SIG-M5 treated with dmso at 0.1 percent for 504 hours (cell line): ENCODE measurements around the gene SLCO1B3.
A peak's percentile ranks its signal among the peaks of the same experiment; 100 is the strongest.

Experiments
- DNase-seq: peaks from one replicate; lab custom pipeline; 2025; ENCODE audit not compliant: unreplicated experiment; lab: John Stamatoyannopoulos, UW

The SLCO1B3 gene

GRCh38 chr12:20868277-20868676 is 57.8 kb downstream of the SLCO1B3 start:
- DNase-seq: no peak

GRCh38 chr12:20883288-20883687 is 72.8 kb downstream of the SLCO1B3 start:
- no peak for DNase-seq

DNA sequence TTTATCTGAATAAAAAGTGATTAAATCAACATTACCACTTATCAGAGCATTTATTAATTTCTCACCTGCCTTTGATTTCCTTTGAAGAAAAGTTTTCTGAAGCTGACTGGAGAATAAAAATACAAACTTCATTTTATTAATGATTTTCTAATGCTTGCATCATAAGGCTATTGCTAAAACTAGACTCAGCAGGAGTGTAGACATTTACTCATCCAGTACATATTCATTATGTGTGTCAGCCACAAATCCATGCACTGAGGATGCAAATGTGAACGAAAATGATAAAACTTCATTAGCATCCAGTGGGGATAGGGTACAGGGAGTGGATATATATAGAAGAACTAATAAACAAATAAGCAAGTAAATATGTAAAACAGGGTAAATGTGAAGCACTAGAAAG is 74.6 kb downstream of the SLCO1B3 start:
- DNase-seq: no peak

GRCh38 chr12:20885552-20885951 is 75.0 kb downstream of the SLCO1B3 start:
- DNase-seq: no peak

DNA sequence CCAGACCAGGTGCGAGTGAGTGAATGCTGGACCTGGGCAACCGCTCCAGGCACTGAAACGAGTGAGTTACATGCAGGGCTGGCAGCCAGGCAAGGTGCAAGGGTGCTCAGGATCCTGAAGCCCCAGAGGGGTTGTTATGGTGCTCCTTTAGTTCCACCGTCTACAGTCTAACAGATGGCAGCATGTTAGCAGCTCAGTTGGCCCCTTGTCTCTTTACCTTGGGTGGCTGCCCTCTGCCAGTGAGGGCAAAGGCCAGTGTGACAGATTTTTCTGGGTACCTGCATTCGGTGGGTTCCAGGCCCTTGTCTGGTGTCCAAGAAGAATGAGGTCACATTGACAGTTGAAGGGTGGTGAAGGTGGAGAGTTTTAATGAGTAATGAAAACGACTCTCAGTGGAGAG is 106.8 kb downstream of the SLCO1B3 start:
- no peak for DNase-seq

DNA sequence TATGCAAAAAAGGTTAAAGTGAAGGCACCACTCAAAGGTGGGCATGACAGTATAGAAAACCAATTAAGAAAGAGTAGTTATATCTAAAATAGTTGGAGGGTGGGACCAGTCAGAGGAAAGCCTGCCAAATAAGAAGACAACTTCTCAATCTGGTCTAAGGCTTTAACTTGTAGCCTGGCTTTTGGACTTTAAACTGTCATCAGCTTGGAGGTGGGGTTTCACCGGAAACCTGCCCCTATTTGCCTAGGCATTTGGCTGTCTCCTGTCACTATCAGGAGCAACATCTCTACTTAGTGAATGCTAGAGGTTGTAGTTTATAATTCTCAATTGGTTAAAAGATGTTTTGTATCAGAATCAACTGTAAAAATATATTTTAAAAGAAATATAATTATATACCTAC is 107.3 kb downstream of the SLCO1B3 start:
- no peak for DNase-seq

DNA sequence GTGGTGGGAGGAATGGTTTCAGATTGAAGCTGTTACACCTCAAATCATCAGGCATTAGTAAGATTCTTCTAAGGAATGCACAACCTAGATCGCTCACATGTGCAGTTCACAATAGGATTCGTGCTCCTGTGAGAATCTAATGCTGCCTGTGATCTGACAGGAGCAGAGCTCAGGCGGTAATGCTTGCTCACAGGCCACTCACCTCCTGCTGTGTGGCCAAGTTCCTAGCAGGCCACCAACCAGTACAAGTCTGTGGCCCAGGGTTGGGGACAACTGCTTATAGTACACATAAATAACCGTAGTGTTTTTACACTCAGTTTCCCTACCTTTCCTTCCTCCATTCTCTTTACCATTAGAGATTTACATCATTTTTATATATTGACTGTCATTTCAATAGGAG is 121.4 kb downstream of the SLCO1B3 start:
- DNase-seq: no peak

- peak; percentile 21 for DNase-seq
Observed at GRCh38 chr12:20946732-20947131, 136.2 kb downstream of the SLCO1B3 start.

- DNase-seq: peak; percentile 43
Observed at GRCh38 chr12:20950248-20950647, 139.7 kb downstream of the SLCO1B3 start.

DNA sequence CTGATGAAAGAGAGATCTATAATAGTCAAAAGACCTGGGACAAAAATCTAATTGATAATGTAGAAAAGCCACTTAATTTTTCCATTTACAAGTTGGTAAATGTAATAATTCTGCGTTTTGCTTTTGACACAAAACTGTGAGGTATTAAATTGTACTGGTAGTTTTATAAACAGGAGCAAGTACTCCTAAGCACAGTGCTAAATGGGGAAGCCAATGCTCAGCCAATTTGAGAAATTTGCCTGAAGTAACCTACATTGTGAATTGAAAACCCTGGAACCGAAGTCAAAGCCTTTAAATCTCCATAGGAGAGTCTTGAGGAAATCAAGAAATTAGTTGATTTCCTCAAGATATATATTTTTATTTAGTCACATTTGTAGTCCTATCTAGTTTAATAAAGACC is 152.8 kb downstream of the SLCO1B3 start:
- no peak for DNase-seq

DNA sequence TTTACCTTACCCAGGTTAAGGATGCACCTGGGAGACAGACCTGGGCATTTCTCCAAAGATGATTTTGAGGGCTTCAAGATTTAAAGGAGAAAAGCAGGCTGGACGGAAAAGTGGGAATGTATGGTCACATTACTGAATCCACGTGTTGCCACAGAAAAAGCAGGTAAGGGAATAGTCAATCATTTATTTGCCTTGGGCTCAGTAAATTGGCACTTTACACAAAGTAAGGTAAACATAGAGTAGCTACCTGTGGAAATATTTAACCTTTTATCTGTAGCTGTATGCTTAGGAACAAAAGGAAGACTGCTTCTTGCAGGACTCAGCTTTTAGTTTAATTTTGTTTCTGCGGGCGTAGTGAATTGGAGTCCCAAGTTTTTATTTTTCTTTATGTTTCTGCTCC is 153.3 kb downstream of the SLCO1B3 start:
- no peak for DNase-seq
